ENCODE data around the gene APBA2. TPM values are rescaled to one million over a fixed set of nuclear protein-coding genes. Genes with fewer than 3 reads are reported as not detected.
A peak's percentile ranks its signal among the peaks of the same experiment; 100 is the strongest.
"Not testable (repeated sequence)": the region's sequence is repeated elsewhere in the genome, so short reads cannot be mapped to it uniquely, and the experiment has no call there.

Gene APBA2
- total RNA-seq, 1 experiment from 2014 or later: not detected

DNA sequence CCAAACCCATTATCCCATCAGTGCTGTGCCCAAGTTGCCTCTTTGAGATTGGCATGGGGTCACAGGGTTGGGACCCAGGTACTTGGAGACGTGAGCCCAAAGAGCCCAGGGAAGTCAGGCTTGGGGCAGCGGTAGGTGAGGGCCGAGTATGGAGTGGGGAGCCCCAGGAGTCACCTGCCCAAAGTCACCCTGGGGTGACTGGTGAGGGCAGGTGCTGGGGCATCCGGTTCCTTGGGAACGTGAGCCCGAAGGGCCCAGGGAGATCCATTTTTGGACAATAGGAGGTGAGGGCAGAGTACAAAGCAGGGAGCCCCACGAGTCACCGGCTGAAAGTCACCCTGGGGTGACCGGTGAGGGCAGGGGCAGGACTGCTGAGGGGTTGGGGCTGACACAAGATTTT is 37.8 kb upstream of the APBA2 start:
- DNase-seq; H3K4me1 ChIP-seq; H3K36me3 ChIP-seq (ENCODE audit: control insufficient read depth, insufficient read depth, low read length); H3K27me3 ChIP-seq (replicated peaks; ENCODE audit: control insufficient read depth, insufficient read depth, low read length); H3K27ac Mint-ChIP-seq (ENCODE audit: unreplicated experiment); POLR2A ChIA-PET; H3K9me3 ChIP-seq; H3K4me3 ChIP-seq (ENCODE audit: low read depth, low read length); H3K36me3 Mint-ChIP-seq (ENCODE audit: insufficient read depth, unreplicated experiment); H3K9me3 Mint-ChIP-seq (ENCODE audit: unreplicated experiment); H3K27me3 Mint-ChIP-seq (ENCODE audit: insufficient read depth, unreplicated experiment); BruUV-seq (replicated peaks); intact Hi-C loops (cut with micrococcal nuclease; ENCODE audit: unreplicated experiment); CTCF ChIA-PET; H3K4me3 Mint-ChIP-seq (ENCODE audit: unreplicated experiment); H3K4me1 Mint-ChIP-seq (ENCODE audit: low read depth, unreplicated experiment): not testable (repeated sequence)

DNA sequence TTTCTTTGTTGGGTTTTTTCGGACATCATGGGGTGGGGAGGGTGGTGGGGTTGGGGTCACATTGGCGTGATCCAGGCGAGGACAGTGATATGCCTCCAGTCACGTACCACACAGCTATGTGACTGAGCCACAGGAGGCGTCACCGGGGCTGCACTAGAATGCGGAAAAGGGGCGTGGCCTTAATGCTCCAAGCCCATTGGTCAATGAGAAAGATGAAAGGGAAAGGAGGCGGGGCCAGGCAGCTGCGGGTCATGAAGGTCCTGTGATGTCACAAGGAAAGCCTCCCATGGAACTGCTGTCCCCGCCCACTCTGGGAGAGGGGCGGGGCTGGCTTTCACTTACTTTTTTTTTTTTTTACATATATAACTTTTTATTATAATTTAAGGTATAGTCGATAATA is 37.3 kb upstream of the APBA2 start, which contains the start of gene GOLGA6L7:
GOLGA6L7 (minus strand) TSS at position 124 of the 400 bp plus-strand sequence; CDS start at position 29, 95 bp downstream.
- H3K4me1 Mint-ChIP-seq (ENCODE audit: low read depth, unreplicated experiment); H3K4me3 ChIP-seq (ENCODE audit: low read depth, low read length); H3K9me3 Mint-ChIP-seq (ENCODE audit: unreplicated experiment); POLR2A ChIA-PET; H3K27ac Mint-ChIP-seq (ENCODE audit: unreplicated experiment); H3K36me3 Mint-ChIP-seq (ENCODE audit: insufficient read depth, unreplicated experiment); H3K27me3 ChIP-seq (replicated peaks; ENCODE audit: control insufficient read depth, insufficient read depth, low read length); H3K4me3 Mint-ChIP-seq (ENCODE audit: unreplicated experiment); H3K27me3 Mint-ChIP-seq (ENCODE audit: insufficient read depth, unreplicated experiment); BruUV-seq (replicated peaks); H3K9me3 ChIP-seq; H3K4me1 ChIP-seq; H3K36me3 ChIP-seq (ENCODE audit: control insufficient read depth, insufficient read depth, low read length); CTCF ChIA-PET; intact Hi-C loops (cut with micrococcal nuclease; ENCODE audit: unreplicated experiment): not testable (repeated sequence)
- DNase-seq: peak; percentile 19 to 46

DNA sequence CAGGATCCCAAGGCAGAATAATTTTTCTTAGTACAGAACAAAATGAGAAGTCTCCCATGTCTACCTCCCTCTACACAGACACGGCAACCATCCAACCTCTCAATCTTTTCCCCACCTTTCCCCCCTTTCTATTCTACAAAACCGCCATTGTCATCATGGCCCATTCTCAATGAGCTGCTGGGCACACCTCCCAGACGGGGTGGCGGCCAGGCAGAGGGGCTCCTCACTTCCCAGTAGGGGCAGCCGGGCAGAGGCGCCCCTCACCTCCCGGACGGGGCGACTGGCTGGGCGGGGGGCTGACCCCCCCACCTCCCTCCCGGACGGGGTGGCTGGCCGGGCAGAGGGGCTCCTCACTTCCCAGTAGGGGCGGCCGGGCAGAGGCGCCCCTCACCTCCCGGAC is 36.5 kb upstream of the APBA2 start:
- H3K36me3 Mint-ChIP-seq (ENCODE audit: insufficient read depth, unreplicated experiment); H3K36me3 ChIP-seq (ENCODE audit: control insufficient read depth, insufficient read depth, low read length); BruUV-seq (replicated peaks); POLR2A ChIA-PET; CTCF ChIA-PET; H3K4me1 ChIP-seq; H3K4me3 ChIP-seq (ENCODE audit: low read depth, low read length); intact Hi-C loops (cut with micrococcal nuclease; ENCODE audit: unreplicated experiment); H3K4me3 Mint-ChIP-seq (ENCODE audit: unreplicated experiment); H3K4me1 Mint-ChIP-seq (ENCODE audit: low read depth, unreplicated experiment); H3K27me3 Mint-ChIP-seq (ENCODE audit: insufficient read depth, unreplicated experiment); H3K27ac Mint-ChIP-seq (ENCODE audit: unreplicated experiment); DNase-seq; H3K27me3 ChIP-seq (replicated peaks; ENCODE audit: control insufficient read depth, insufficient read depth, low read length); H3K9me3 Mint-ChIP-seq (ENCODE audit: unreplicated experiment); H3K9me3 ChIP-seq: not testable (repeated sequence)

DNA sequence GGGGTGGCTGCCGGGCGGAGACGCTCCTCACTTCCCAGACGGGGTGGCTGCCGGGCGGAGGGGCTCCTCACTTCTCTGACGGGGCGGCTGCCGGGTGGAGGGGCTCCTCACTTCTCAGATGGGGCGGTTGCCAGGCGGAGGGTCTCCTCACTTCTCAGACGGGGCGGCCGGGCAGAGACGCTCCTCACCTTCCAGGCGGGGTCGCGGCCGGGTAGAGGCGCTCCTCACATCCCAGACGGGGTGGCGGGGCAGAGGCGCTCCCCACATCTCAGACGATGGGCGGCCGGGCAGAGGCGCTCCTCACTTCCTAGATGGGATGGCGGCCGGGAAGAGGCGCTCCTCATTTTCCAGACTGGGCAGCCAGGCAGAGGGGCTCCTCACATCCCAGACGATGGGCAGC is 36.0 kb upstream of the APBA2 start:
- DNase-seq; H3K27me3 ChIP-seq (replicated peaks; ENCODE audit: control insufficient read depth, insufficient read depth, low read length); H3K4me3 ChIP-seq (ENCODE audit: low read depth, low read length); H3K36me3 Mint-ChIP-seq (ENCODE audit: insufficient read depth, unreplicated experiment); H3K4me1 Mint-ChIP-seq (ENCODE audit: low read depth, unreplicated experiment); H3K27me3 Mint-ChIP-seq (ENCODE audit: insufficient read depth, unreplicated experiment); intact Hi-C loops (cut with micrococcal nuclease; ENCODE audit: unreplicated experiment); H3K9me3 Mint-ChIP-seq (ENCODE audit: unreplicated experiment); CTCF ChIA-PET; H3K4me1 ChIP-seq; H3K27ac Mint-ChIP-seq (ENCODE audit: unreplicated experiment); H3K36me3 ChIP-seq (ENCODE audit: control insufficient read depth, insufficient read depth, low read length); H3K9me3 ChIP-seq; BruUV-seq (replicated peaks); H3K4me3 Mint-ChIP-seq (ENCODE audit: unreplicated experiment); POLR2A ChIA-PET: not testable (repeated sequence)

DNA sequence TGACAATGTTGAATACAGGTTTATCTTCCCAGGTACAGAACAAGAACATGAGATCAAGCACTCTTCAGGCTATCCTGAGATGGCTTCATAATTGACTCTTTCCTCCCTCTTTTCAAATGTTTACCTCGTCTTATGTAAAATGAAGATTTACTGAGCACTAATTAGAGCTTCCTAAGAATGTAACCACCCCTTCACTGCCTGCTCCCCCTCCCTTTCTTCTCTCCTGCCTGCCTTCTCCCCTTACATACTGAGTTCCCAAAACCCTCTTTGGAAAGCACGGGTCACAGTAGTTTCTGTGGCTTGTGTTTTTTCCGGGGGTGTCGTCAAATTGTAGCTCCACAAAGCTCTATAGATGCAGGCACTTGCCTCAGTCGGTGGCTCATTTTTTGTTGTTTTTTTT is 32.1 kb upstream of the APBA2 start:
- H3K36me3 ChIP-seq (ENCODE audit: control insufficient read depth, insufficient read depth, low read length); H3K27ac Mint-ChIP-seq (ENCODE audit: unreplicated experiment); H3K27me3 Mint-ChIP-seq (ENCODE audit: insufficient read depth, unreplicated experiment); H3K4me1 ChIP-seq; intact Hi-C loops (cut with micrococcal nuclease; ENCODE audit: unreplicated experiment); H3K4me1 Mint-ChIP-seq (ENCODE audit: low read depth, unreplicated experiment); CTCF ChIA-PET; H3K4me3 Mint-ChIP-seq (ENCODE audit: unreplicated experiment); H3K9me3 ChIP-seq; H3K27me3 ChIP-seq (replicated peaks; ENCODE audit: control insufficient read depth, insufficient read depth, low read length); H3K36me3 Mint-ChIP-seq (ENCODE audit: insufficient read depth, unreplicated experiment); H3K4me3 ChIP-seq (ENCODE audit: low read depth, low read length); BruUV-seq (replicated peaks); H3K9me3 Mint-ChIP-seq (ENCODE audit: unreplicated experiment); POLR2A ChIA-PET; DNase-seq: not testable (repeated sequence)

DNA sequence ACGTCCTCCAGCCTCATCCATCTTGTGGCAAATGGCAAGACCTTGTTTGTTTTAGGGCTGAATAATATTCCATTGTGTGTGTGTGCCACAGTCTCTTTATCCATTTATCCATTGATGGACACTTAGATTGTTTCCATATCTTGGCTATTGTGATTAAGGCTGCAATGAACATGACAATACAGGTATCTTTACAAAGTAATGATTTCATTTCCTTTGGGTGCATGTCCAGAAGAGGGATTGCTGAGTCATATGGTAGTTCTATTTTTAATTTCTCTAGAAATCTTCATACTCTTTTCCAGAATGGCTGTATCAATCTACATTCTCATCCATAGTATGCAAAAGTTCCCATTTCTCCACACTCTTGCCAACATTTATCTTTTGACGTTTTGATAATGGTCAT is 31.2 kb upstream of the APBA2 start:
- POLR2A ChIA-PET; H3K27me3 ChIP-seq (replicated peaks; ENCODE audit: control insufficient read depth, insufficient read depth, low read length); H3K4me3 Mint-ChIP-seq (ENCODE audit: unreplicated experiment); H3K4me3 ChIP-seq (ENCODE audit: low read depth, low read length); H3K9me3 ChIP-seq; CTCF ChIA-PET; H3K27ac Mint-ChIP-seq (ENCODE audit: unreplicated experiment); DNase-seq; H3K4me1 Mint-ChIP-seq (ENCODE audit: low read depth, unreplicated experiment); intact Hi-C loops (cut with micrococcal nuclease; ENCODE audit: unreplicated experiment); BruUV-seq (replicated peaks); H3K4me1 ChIP-seq; H3K27me3 Mint-ChIP-seq (ENCODE audit: insufficient read depth, unreplicated experiment); H3K9me3 Mint-ChIP-seq (ENCODE audit: unreplicated experiment); H3K36me3 ChIP-seq (ENCODE audit: control insufficient read depth, insufficient read depth, low read length); H3K36me3 Mint-ChIP-seq (ENCODE audit: insufficient read depth, unreplicated experiment): not testable (repeated sequence)
